ENCODE data around the gene TMEM9B.

- no peak for TF ChIP-seq EZH2 (IDR thresholded peaks at IDR 0.05; ENCODE audit: low read depth, unreplicated experiment)
- no peak; a peak in 1 of 4 replicates for TF ChIP-seq CTCF (conservative IDR thresholded peaks at IDR 0.05; ENCODE audit: low read depth in 2 of 2)
- TF ChIP-seq POLR2AphosphoS5 (IDR thresholded peaks at IDR 0.05; ENCODE audit: low read depth): no peak
- TF ChIP-seq REST (IDR thresholded peaks at IDR 0.05; ENCODE audit: unreplicated experiment): no peak
- TF ChIP-seq EZH2phosphoT487 (IDR thresholded peaks at IDR 0.05; ENCODE audit: unreplicated experiment): no peak
- TF ChIP-seq STAT1 (IDR thresholded peaks at IDR 0.05; ENCODE audit: unreplicated experiment): no peak
- no peak for TF ChIP-seq JUNB (IDR thresholded peaks at IDR 0.05; ENCODE audit: unreplicated experiment)
- no peak for TF ChIP-seq ZNF114 (CRISPR knock-in tag; IDR thresholded peaks at IDR 0.05)
- TF ChIP-seq CREB1 (CRISPR knock-in tag; IDR thresholded peaks at IDR 0.05; ENCODE audit: low read depth): no peak
- TF ChIP-seq NANOG (IDR thresholded peaks at IDR 0.05; ENCODE audit: borderline replicate concordance): no peak
- TF ChIP-seq ZNF462 (CRISPR knock-in tag; IDR thresholded peaks at IDR 0.05): no peak
- no peak for TF ChIP-seq ETS1 (IDR thresholded peaks at IDR 0.05)
- no peak for TF ChIP-seq ZNF331 (CRISPR knock-in tag; IDR thresholded peaks at IDR 0.05; ENCODE audit: low read depth)
Observed at GRCh38 chr11:8914661-8915018, 49.6 kb downstream of the TMEM9B start.

Measured in GM23338 (cell line).